SJSA1 (cell line): ENCODE measurements around the gene NETO2. TPM values are rescaled to one million over a fixed set of nuclear protein-coding genes. Genes with fewer than 3 reads are reported as not detected.
A peak's percentile ranks its signal among the peaks of the same experiment; 100 is the strongest.
"Not testable (repeated sequence)": the region's sequence is repeated elsewhere in the genome, so short reads cannot be mapped to it uniquely, and the experiment has no call there.

Source experiments
- DNase-seq, 2 experiments: peaks; one replicate each; pipeline ENCODE4 v3.0.0-alpha.2; 2015 to 2020; ENCODE audit warnings: low spot score in 2 of 2, low read depth in 1 of 2
- H3K27ac ChIP-seq: fragments of 250-450 bp; sonication (Bioruptor Pico); 2 replicates; pipeline ENCODE4 v1.5.1; 2020; ENCODE audit warnings: mild to moderate bottlenecking, moderate library complexity
- H3K27me3 ChIP-seq: fragments of 250-450 bp; sonication (Bioruptor Pico); replicated peaks from 2 replicates; pipeline ENCODE4 v1.5.1; 2020; ENCODE audit warnings: mild to moderate bottlenecking, moderate library complexity
- H3K36me3 ChIP-seq: fragments of 250-450 bp; sonication (Bioruptor Pico); 2 replicates; pipeline ENCODE4 v1.5.1; 2020; ENCODE audit warnings: mild to moderate bottlenecking
- H3K4me1 ChIP-seq: fragments of 250-450 bp; sonication (Bioruptor Pico); replicated peaks from 2 replicates; pipeline ENCODE4 v1.6.1; 2021; ENCODE audit warnings: mild to moderate bottlenecking
- H3K4me3 ChIP-seq: fragments of 250-450 bp; sonication (Bioruptor Pico); 2 replicates; pipeline ENCODE4 v1.5.1; 2020; ENCODE audit warnings: mild to moderate bottlenecking
- H3K9me3 ChIP-seq: fragments of 250-450 bp; sonication (Bioruptor Pico); replicated peaks from 2 replicates; pipeline ENCODE4 v1.5.1; 2020; ENCODE audit warnings: mild to moderate bottlenecking
- total RNA-seq: library from RNA; depleted of rRNA; stranded (reverse); fragments of >200 nt; shearing (Covaris generic); gene quantifications from 2 replicates; pipeline ENCODE4 v1.2.3, GENCODE V29; 2014

NETO2 gene
- total RNA-seq, 1 experiment from 2014 or later = 5.6 TPM

DNA sequence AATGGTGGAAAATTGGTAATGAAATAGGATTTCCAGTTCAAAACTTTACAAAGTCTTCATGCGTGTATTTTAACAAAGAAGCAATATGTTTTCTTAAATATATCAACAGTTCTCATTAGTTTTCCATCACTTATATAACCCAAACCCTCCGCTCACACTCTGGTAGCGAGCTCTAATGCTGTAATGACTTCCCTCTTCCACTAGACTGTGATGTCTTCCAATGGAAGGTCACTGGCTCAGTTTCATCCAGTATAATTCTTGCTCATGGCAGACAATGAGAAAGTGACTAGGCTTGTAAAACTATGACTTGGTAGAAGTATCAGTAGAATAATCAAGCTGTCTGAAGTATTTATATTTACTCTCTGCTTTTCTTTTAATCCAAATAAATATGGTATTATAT lies 32.8 kb downstream of the NETO2 start:
- no peak for DNase-seq
- H3K4me1 ChIP-seq = no peaks in the 10 kb centered on the region
- no peaks in the 10 kb centered on the region for H3K9me3 ChIP-seq
- H3K4me3 ChIP-seq = no peak overlapping the region
- no peaks in the 10 kb centered on the region for H3K36me3 ChIP-seq
- H3K27me3 ChIP-seq = no peaks in the 10 kb centered on the region
- H3K27ac ChIP-seq = no peak overlapping the region

GRCh38 chr16:47109361-47109760 lies 34.4 kb downstream of the NETO2 start:
- Histone ChIP-seq H3K27ac (no peak overlapping the region), H3K27me3 (no peaks in the 10 kb centered on the region), H3K4me3 (no peak overlapping the region), H3K36me3 (no peaks in the 10 kb centered on the region), H3K9me3 (no peaks in the 10 kb centered on the region), H3K4me1 (no peaks in the 10 kb centered on the region)
- no peak for DNase-seq

DNA sequence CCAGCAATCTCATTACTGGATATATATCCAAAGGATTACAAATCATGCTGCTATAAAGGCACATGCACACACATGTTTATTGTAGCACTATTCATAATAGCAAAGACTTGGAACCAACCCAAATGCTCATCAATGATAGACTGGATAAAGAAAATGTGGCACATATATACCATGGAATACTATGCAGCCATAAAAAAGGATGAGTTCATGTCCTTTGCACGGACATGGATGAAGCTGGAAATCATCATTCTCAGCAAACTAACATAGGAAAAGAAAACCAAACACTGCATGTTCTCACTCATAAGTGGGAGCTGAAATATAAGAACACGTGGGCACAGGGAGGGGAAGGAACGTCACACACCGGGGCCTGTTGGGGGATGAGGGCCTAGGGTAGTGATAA lies 40.8 kb downstream of the NETO2 start:
- H3K27ac ChIP-seq, H3K36me3 ChIP-seq, H3K27me3 ChIP-seq, H3K4me3 ChIP-seq, H3K4me1 ChIP-seq, H3K9me3 ChIP-seq, DNase-seq: not testable (repeated sequence)

- not testable (repeated sequence) for DNase-seq, H3K4me1 ChIP-seq, H3K27ac ChIP-seq, H3K4me3 ChIP-seq, H3K9me3 ChIP-seq, H3K27me3 ChIP-seq, H3K36me3 ChIP-seq
Measured at GRCh38 chr16:47097154-47097553, 46.6 kb downstream of the NETO2 start.

- Histone ChIP-seq H3K36me3 (no peaks in the 10 kb centered on the region), H3K9me3 (no peaks in the 10 kb centered on the region), H3K4me1 (no peaks in the 10 kb centered on the region), H3K4me3 (no peak overlapping the region), H3K27me3 (no peaks in the 10 kb centered on the region), H3K27ac (no peak overlapping the region)
- no peak for DNase-seq
Measured at GRCh38 chr16:47096297-47096696, 47.4 kb downstream of the NETO2 start.

- Histone ChIP-seq H3K27ac (no peak overlapping the region), H3K27me3 (no peaks in the 10 kb centered on the region), H3K36me3 (no peaks in the 10 kb centered on the region), H3K4me3 (no peak overlapping the region), H3K9me3 (no peaks in the 10 kb centered on the region), H3K4me1 (no peaks in the 10 kb centered on the region)
- DNase-seq = no peak
Measured at GRCh38 chr16:47084198-47084597, 59.5 kb downstream of the NETO2 start.

DNA sequence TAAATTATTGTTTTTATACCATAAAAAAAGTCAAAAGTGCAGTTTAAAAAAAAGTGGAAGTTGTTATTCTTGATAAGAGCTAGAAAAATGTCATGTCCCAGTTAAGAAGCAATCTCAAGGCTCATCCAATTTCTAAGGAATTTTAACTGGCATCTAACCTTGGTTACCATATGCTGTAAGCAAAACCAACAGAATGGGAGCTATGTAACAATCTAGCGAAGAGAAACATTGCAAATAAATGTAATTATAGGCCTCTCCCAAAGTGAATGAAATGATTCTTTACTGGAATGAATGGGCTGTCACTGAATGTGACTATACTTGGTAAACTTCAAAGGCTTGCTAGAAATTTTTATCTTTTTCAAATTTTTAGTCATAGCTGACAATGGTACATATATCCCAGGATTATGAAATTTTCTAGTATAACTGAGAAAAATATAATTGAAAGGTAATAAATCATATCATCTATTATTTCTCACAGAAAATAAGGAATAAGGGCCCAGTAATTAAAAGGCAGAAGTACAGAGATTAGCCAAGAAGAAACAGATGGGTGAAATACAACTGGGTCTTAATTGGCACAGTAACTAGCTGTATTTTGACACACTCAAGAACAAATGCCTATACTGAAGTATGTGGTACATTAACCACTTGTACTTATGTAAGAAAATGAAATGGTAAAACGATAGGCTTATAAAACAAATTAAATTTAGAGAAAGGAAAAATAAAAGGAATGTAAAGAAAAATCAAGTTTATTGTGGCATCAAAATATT lies 61.5 kb downstream of the NETO2 start:
- no peaks in the 10 kb centered on the region for H3K36me3 ChIP-seq
- H3K4me3 ChIP-seq = no peak overlapping the region
- no peaks in the 10 kb centered on the region for H3K27me3 ChIP-seq
- H3K9me3 ChIP-seq = no peaks in the 10 kb centered on the region
- H3K27ac ChIP-seq = no peak overlapping the region
- no peaks in the 10 kb centered on the region for H3K4me1 ChIP-seq
- no peak for DNase-seq

DNA sequence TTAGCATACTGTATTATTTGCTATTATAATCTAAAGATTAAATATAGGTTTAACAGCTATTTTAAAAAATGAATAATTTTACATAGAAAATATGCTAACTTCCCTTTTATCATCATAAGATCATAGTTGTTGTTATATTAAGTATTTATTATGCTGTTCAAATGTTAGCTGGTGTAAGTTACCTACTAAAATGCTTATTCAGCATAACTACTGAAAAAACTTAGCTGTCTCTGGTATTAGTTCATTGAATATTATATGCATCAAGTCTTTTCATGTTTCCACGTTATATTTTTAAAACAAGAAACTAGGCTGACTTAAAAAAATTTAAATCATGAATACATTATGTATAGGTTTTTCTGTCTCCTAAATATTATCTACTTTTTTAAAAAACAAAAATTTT lies 62.6 kb downstream of the NETO2 start:
- Histone ChIP-seq H3K9me3 (no peaks in the 10 kb centered on the region), H3K27me3 (no peaks in the 10 kb centered on the region), H3K36me3 (no peaks in the 10 kb centered on the region), H3K27ac (no peak overlapping the region), H3K4me1 (no peaks in the 10 kb centered on the region), H3K4me3 (no peak overlapping the region)
- no peak for DNase-seq

DNA sequence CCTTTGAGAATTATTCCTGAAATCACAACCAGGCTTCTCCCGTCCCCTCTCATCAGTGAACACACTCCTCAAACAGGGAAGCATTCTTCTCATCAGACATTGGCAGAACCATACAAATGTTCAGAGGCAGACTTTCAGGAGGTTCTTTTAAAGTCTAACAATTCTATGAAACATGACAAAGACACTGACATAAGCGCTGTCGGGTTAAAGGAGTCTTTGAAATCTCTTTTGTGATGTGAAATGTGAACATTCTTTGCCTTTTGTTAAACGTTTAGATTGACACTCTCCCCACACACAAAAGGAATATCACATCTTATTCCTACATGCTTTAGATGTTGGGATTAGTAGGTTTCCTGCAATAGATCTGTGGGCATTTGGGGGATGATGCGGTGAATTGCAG lies 63.9 kb downstream of the NETO2 start:
- no peak overlapping the region for H3K27ac ChIP-seq
- H3K27me3 ChIP-seq = no peaks in the 10 kb centered on the region
- H3K4me1 ChIP-seq = no peaks in the 10 kb centered on the region
- no peaks in the 10 kb centered on the region for H3K36me3 ChIP-seq
- no peak overlapping the region for H3K4me3 ChIP-seq
- no peak for DNase-seq
- H3K9me3 ChIP-seq = no peaks in the 10 kb centered on the region

GRCh38 chr16:47073223-47074155 lies 70.3 kb downstream of the NETO2 start:
- no peak overlapping the region for H3K27ac ChIP-seq
- no peaks in the 10 kb centered on the region for H3K27me3 ChIP-seq

GRCh38 chr16:47072158-47072557 lies 71.6 kb downstream of the NETO2 start:
- no peak overlapping the region for H3K27ac ChIP-seq
- no peaks in the 10 kb centered on the region for H3K9me3 ChIP-seq
- no peak for DNase-seq
- no peaks in the 10 kb centered on the region for H3K27me3 ChIP-seq
- H3K4me1 ChIP-seq = no peaks in the 10 kb centered on the region
- no peaks in the 10 kb centered on the region for H3K36me3 ChIP-seq
- no peak overlapping the region for H3K4me3 ChIP-seq

More at GRCh38 chr16:47073223-47074155, 70.3 kb downstream of the NETO2 start:
- DNase-seq = peak in 1 of 2 experiments; percentile 15
- Histone ChIP-seq H3K36me3 (no peaks in the 10 kb centered on the region), H3K9me3 (no peaks in the 10 kb centered on the region), H3K4me3 (no peak overlapping the region), H3K4me1 (no peaks in the 10 kb centered on the region)

GRCh38 chr16:47069841-47070584 lies 73.7 kb downstream of the NETO2 start:
- peak in 1 of 2 experiments; percentile 20 for DNase-seq
- Histone ChIP-seq H3K4me3 (no peak overlapping the region), H3K9me3 (no peaks in the 10 kb centered on the region), H3K27ac (no peak overlapping the region), H3K36me3 (no peaks in the 10 kb centered on the region), H3K4me1 (no peaks in the 10 kb centered on the region), H3K27me3 (no peaks in the 10 kb centered on the region)

DNA sequence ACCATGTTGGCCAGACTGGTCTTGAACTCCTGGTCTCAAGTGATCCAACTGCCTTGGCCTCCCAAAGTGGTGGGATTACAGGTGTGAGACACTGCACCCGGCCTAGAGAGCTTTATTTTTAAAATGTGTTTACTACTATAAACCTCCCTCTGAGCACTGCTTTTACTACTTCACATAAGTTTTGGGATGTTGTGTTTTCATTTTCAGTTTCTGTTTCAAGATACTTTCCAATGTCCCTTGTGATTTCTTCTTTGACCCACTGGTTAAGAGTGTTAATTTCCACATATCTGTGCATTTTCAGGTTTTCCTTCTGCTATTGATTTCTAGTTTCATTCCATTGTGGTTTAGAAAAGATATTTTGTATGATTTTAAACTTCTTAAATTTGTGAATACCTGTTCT lies 74.4 kb downstream of the NETO2 start:
- no peak for DNase-seq
- Histone ChIP-seq H3K4me1 (no peaks in the 10 kb centered on the region), H3K27me3 (no peaks in the 10 kb centered on the region), H3K27ac (no peak overlapping the region), H3K4me3 (no peak overlapping the region), H3K36me3 (no peaks in the 10 kb centered on the region), H3K9me3 (no peaks in the 10 kb centered on the region)

DNA sequence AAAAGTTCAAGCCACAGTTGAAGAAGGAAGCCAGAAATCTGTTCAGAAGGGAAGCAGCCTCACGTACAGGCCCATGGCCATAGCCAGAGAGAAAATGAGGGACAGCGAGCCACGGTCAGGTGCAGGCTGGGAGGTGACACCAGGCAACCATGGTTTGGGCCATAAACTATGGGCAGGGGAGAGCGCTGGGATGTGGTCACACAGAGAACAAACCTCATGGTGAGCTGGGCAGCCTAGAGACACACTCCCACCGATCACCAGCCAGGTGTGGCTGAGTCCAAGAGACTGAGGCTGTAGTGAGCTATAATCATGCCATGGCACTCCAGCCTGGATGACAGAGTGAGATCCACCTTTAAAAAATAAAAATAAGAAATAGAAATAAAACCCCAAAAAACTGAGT lies 76.5 kb downstream of the NETO2 start:
- no peaks in the 10 kb centered on the region for H3K9me3 ChIP-seq
- no peak overlapping the region for H3K27ac ChIP-seq
- peak in 1 of 2 experiments; percentile 31 for DNase-seq
- no peaks in the 10 kb centered on the region for H3K4me1 ChIP-seq
- H3K4me3 ChIP-seq = no peak overlapping the region
- no peaks in the 10 kb centered on the region for H3K36me3 ChIP-seq
- no peaks in the 10 kb centered on the region for H3K27me3 ChIP-seq
